Measurements from ENCODE around the gene SGK1. TPM values are rescaled to one million over a fixed set of nuclear protein-coding genes. Genes with fewer than 3 reads are reported as not detected.

SGK1 gene
- total RNA-seq, 1 experiment from 2014 or later = 23.2 TPM

GRCh38 chr6:134119486-134119885, 198.4 kb downstream of the SGK1 start:
- Mint-ChIP-seq H3K36me3 (no peaks in the 10 kb centered on the region), H3K9me3 (peaks cover 10% of the 10 kb centered on the region), H3K4me3 (no peak overlapping the region), H3K27me3 (ENCODE audit: low read depth) (peaks cover 7% of the 10 kb centered on the region; the same call in 1 of the 2 replicates), H3K4me1 (0 out of 2 replicates have a peak, but pooled peaks cover 2% of the 10 kb centered on the region), H3K27ac (no peak overlapping the region)
- ATAC-seq = no peak
- TF ChIP-seq SOX15 (CRISPR knock-in tag; IDR thresholded peaks at IDR 0.05) (no peak), OVOL2 (CRISPR knock-in tag; IDR thresholded peaks at IDR 0.05; ENCODE audit: borderline replicate concordance) (no peak), IRF2 (CRISPR knock-in tag; IDR thresholded peaks at IDR 0.05; ENCODE audit: borderline replicate concordance, low read depth) (no peak), SMAD3 (CRISPR knock-in tag; IDR thresholded peaks at IDR 0.05; ENCODE audit: borderline replicate concordance) (no peak), ZNF138 (CRISPR knock-in tag; conservative IDR thresholded peaks at IDR 0.05) (no peak)
- TF ChIP-seq, protein P1, sequence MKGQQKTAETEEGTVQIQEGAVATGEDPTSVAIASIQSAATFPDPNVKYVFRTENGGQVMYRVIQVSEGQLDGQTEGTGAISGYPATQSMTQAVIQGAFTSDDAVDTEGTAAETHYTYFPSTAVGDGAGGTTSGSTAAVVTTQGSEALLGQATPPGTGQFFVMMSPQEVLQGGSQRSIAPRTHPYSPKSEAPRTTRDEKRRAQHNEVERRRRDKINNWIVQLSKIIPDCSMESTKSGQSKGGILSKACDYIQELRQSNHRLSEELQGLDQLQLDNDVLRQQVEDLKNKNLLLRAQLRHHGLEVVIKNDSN (CRISPR knock-in tag; IDR thresholded peaks at IDR 0.05) = no peak
- TF ChIP-seq, protein P2, sequence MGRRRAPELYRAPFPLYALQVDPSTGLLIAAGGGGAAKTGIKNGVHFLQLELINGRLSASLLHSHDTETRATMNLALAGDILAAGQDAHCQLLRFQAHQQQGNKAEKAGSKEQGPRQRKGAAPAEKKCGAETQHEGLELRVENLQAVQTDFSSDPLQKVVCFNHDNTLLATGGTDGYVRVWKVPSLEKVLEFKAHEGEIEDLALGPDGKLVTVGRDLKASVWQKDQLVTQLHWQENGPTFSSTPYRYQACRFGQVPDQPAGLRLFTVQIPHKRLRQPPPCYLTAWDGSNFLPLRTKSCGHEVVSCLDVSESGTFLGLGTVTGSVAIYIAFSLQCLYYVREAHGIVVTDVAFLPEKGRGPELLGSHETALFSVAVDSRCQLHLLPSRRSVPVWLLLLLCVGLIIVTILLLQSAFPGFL (CRISPR knock-in tag; IDR thresholded peaks at IDR 0.05; ENCODE audit: borderline replicate concordance) = no peak
- POLR2A ChIA-PET = no interaction called here
- CTCF ChIA-PET = no interaction called here
- no peak for DNase-seq (ENCODE audit: low spot score)
